Right renal pelvis (tissue), 4 donors: Measurements from ENCODE around the gene MMEL1. TPM values are rescaled to one million over a fixed set of nuclear protein-coding genes. Genes with fewer than 3 reads are reported as not detected.

Experiments used
- DNase-seq, 4 donors: peaks; one replicate each; pipeline ENCODE4 v3.0.0-alpha.2; 2013; ENCODE audit warnings: low read depth in 4 of 4, low spot score in 3 of 4, missing footprints in 1 of 4
- polyA plus RNA-seq, 4 donors: library from polyadenylated mRNA; unstranded; fragments of 120-200 nt; gene quantifications; one replicate each; pipeline ENCODE4 v1.2.1, GENCODE V29; 2013; ENCODE audit not compliant: insufficient read length in 4 of 4

Gene MMEL1
- polyA plus RNA-seq, 4 donors = 1.9 to 4.0 (median 3.2) TPM

GRCh38 chr1:2606881-2607621 is 25.8 kb downstream of the MMEL1 start:
- no peak for DNase-seq

- DNase-seq = no peak
Measured at GRCh38 chr1:2606396-2606880, 26.4 kb downstream of the MMEL1 start.

- no peak for DNase-seq
Measured at GRCh38 chr1:2605509-2606395, 27.1 kb downstream of the MMEL1 start.

- no peak for DNase-seq
Measured at GRCh38 chr1:2604844-2605508, 27.8 kb downstream of the MMEL1 start.

DNA sequence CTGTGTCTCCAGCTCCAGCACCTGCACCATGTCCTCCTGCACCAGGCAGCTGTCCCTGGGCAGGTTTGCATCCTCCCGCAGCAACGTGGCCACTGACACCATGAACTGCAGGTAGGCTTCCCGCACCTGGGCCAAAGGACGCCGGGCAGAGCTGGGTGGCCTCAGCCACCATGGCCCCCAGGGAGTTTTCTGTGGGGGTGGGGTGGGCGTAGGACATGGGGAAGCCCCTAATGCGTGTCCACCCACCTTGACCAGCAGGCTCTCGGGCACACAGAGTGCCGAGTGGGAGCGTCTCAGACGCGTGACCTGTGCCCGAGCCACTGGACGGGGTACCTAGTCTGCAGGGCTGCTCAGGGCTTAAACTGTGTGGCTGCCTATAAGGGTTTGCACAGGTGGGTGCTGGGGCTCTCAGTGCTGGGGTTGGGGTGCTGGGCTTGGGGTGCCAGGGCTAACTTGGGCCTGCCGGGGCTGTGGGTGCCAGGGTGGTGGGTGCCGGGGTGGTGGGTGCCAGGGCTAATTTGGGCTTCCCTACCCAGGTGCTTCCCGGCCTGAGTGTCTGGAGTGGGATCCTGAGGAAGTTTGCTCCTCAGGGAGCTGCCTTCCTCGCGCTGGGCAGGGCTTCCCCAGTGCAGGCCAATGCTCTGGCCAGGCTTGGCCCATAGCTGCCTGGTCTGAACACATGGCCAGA is 28.5 kb downstream of the MMEL1 start:
- DNase-seq = no peak

DNA sequence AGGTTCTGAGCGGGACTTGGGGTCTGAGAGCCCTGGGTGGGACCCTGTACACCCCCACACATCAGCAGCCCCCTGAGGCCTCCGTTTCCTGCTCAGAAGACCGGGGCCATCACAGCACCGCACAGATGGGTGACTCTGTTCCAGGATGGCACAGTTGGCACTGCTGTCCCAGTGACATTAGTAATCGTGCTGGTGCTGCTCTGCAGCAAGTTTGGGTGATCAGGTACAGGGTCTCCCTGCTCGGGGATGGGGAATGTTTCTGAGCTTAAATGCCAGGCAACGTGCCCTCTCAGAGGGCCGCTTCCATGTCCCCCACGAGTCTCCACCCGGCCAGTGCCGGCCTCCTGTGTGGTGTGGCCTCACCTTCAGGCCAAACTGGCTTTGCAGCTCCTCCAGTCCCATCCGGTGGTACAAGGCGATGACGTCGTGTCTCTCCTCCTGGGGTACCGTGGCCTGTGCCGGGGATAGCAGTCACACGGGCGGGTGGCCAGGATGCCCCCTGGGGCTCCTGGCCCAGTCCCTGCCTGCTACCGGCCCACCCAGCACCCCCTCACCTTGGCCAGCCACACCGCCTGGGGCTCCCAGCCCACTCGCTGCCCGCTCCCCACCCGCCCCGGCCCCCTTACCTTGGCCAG is 29.2 kb downstream of the MMEL1 start:
- DNase-seq = no peak

- DNase-seq = no peak
Measured at GRCh38 chr1:2602866-2603520, 29.8 kb downstream of the MMEL1 start.

GRCh38 chr1:2602311-2602835 is 30.4 kb downstream of the MMEL1 start:
- no peak for DNase-seq

DNA sequence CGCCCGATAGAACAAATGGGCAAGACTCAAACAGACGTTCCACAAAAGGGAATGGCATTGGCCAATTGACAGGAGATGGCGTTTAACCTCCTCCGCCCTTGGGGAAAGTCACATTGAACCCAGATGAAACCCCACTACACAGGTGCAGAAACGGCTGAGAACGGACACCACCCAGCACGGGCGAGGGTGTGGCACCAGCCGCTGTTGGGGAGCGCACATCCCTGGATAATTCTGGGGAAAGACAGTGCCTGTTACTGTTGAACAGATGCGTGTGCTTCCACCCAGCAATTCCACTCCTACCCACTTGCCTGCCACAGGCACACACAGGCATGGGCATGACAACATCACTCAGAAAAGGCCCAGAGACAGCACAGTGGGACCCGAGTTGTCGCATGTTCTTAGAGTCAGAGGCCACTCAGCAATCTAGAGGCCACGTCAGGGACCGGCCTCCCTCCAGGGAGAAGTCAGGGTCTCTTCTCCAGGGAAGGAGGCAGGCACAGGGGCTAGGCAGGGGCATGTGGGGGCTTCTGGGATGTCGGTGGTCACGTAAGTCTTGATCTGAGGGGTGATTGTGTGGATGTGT is 31.0 kb downstream of the MMEL1 start:
- DNase-seq = no peak

DNA sequence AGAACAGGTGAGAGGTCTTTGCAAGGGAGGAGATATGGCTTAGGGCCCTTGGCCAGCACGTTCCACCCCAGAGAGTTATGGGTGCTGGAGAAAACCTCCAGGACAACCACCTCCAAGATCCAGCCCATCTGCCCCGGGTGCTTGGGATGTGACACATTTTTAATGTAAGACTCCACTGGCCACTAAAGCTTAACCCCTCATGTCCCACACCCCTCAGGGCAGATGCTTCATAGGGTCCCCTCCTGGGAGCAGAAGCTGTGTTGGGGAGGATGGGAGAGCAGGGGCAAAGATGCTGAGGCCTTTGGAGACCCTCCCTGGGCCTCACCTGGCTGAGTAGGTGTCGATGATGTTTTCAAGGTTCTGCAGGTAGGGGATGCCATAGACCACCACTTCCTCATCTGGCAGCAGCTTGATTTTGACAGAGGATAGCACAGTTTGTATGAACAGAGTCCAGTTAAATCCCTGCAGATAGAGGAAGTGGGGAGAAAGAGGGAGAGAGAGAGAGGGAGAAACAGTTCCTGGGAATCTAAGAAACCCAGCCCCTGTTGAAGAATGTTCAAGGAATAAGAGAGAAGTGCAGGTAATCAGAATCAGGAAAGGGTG is 34.4 kb downstream of the MMEL1 start:
- DNase-seq = no peak

DNA sequence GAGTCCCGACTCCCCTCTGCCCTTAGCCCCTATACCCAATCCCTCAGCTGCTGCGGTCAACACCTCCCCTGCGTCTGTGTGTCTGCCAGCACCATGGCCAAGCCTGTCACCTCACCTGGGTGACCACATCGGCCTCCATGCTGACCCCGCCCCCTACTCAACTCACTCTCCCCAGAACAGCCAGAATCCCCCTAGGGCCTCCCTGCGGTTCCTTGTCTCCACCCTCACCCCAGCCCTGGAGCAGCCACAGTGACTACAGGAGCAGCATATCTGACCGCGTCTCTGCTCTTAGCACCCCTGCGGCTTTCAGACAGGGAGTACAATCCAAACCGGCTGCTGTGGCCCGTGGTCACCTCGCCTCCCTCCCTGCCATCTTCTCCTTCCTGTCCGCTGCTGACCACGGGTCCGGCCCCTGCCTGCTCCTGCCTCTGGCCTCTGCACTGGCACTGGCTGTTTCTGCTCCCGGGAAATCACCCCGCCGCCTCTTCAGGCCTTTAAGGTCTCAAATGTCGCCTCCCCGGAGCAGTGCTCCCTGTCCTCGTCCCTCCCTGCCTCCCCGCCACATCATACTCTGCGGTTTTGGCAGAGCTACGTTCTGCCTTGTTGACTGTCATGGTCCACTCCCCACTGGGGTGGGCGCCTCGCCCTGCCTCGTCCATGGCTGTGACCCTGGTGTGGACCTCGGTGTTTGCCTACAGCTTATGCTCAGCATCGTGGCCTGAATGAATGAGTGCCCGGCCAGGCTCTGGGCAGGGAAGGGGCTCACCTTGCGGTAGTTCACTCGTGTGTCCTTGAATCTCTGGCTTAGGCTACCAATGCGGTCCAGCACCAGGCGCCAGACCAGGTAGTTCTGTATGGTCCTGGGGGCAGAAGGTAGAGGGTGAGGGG is 35.1 kb downstream of the MMEL1 start:
- no peak for DNase-seq

DNA sequence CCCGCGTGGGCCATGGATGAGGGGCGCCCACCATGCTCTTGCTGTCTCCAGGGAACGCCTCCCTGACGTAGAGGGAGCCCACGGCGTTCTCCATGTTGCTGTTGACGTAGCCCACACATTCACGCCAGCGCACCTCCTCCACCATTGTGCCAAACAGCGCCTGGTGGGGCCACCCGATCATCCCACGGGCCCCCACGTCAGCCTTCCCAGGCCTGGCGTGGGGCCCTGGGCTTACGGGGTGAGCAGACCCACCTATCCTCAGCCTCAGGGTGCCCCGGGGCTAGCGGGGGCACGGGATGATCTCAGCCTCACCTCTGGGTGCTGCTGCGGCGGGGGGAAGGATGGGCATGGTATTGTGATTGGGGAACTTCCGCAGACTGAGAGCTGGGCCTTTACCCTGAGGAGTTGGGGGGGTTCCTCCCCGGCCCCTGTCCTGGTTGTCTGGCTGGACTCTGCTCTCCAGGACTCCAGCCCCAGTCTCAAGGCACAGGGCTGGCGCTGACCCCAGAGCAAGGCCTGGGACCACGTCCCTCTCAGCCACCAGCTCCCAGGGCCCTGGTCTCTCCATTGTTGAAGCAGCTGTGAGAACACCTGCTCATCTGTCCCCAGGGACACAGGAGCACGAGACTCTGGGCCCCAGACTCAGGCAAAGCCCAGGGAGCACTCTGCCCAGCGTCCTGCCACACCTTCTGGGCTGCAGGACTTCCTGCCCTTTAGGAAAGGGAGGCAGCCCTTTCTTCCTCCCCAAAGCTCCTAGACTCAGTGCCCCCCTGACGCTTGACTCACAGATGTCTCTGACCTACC is 36.1 kb downstream of the MMEL1 start:
- DNase-seq = no peak

- no peak for DNase-seq
Measured at GRCh38 chr1:2595812-2596529, 36.8 kb downstream of the MMEL1 start.

GRCh38 chr1:2595261-2595811 is 37.5 kb downstream of the MMEL1 start:
- no peak for DNase-seq

- no peak for DNase-seq
Measured at GRCh38 chr1:2594641-2595131, 38.1 kb downstream of the MMEL1 start.
